AG04449 (cell line): ENCODE data around the gene MIEF1.
A peak's percentile ranks its signal among the peaks of the same experiment; 100 is the strongest.

Experiments used
- CTCF ChIA-PET: fragments of 350-600 bp; formaldehyde crosslinking; extraction: SDS; loops from one replicate; lab custom pipeline; 2021; ENCODE audit warnings: antibody characterized with exemption; lab: Yijun Ruan, JAX
- POLR2A ChIA-PET: fragments of 400-600, 350-600 bp; formaldehyde crosslinking; extraction: SDS; loops from one replicate; lab custom pipeline; 2020; ENCODE audit warnings: antibody characterized with exemption, inconsistent platforms; lab: Yijun Ruan, JAX
- DNase-seq: peaks from one replicate; pipeline ENCODE4 v3.0.0-alpha.2; 2010; ENCODE audit warnings: low read depth, low spot score
- H3K4me3 ChIP-seq: 2 replicates; pipeline ENCODE4 v1.5.1; 2011; ENCODE audit warnings: low read depth, mild to moderate bottlenecking, control low read depth, low read length
- CTCF ChIP-seq: IDR thresholded peaks from one replicate; pipeline ENCODE4 v1.5.1; 2011; ENCODE audit warnings: mild to moderate bottlenecking, moderate library complexity, low read length, control low read depth, inconsistent platforms; ENCODE audit not compliant: insufficient read depth; ENCODE audit errors: missing control alignments

Gene MIEF1

DNA sequence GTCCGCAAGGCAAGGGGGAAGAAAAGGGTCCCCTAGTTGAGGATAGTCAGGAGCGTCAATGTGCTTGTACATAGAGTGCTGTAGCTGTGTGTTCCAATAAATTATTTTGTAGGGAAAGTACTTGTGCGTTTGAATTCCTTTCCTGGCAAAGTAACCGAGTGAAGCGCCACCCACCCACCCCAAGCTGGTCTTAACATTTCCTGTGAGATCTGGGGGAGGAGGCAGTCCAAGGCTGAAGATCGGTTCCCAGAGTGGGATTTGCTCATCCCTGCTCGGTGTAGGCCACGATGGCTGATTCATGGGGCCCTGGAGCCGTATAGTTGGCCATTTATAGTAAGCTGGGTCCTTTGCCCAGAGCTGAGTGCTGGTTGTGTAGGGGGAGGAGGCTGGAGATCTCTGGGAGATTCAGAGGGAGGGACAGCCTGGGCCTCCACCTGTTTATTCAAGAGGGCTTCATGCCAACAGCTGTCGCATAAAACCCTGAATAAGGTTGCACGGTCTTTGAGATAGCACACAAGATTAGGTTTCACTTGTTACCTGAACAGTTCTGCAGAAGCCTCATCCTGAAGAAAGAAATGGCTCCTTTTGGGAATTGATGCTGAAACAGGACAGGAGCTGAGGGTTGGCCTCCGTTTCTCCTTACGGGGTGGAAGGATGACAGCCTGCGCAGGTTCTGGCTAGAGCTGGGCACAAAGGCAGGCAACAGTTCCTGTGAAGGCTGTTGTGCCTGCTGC is 20.6 kb downstream of the MIEF1 start:
- ChIA-PET POLR2A (interaction anchor here (0.6 to 5.6 kb wide), 14 partner anchors 8 to 728 kb away, joined by 3 to 59 read pairs (median 4); partner anchors contain the start of genes RPL3 and TAB1), CTCF (interaction anchor here (1.1 to 11.5 kb wide), 4 partner anchors 8 to 350 kb away, joined by 3 to 222 read pairs (median 44); partner anchors contain the start of gene RPL3)
- peak overlapping the region; percentile 94 for H3K4me3 ChIP-seq
- DNase-seq = no peak
- no peak for TF ChIP-seq CTCF

DNA sequence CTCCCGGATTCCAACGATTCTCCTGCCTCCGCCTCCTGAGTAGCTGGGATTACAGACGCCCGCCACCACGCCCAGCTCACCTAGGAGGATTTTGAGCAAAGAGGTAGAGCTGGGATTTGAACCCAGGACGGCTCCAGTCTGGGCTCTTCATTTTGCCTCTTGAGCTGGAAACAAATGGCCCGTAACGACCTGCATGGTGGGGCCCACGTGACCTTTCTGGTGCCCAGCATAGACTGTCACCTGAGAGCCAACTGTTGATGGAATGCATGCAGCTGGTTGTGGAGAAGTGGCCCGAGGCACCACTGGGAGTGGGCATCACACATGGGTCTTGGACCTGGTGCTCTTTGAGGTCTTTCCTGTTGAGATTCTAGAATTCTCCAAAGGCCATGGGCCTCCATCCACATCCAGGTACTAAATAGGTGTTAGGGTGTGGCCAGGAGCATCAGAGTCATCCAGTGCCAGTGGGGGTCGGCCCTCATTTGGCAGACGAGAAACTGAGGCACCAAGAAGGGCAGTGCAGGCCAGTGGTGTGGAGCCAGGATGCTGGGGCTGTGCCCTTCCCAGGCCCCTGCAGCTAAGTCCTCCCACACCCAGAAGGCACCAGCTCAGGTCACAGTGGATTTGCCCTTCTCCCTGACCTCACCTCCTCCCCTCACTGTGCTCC is 22.1 kb downstream of the MIEF1 start:
- no peak for TF ChIP-seq CTCF
- DNase-seq = no peak
- CTCF ChIA-PET = interaction anchor here (1.2 to 11.5 kb wide), 7 partner anchors 10 to 500 kb away, joined by 3 to 222 read pairs (median 7); partner anchors contain the start of gene RPL3
- POLR2A ChIA-PET = interaction anchor here (1.3 to 5.6 kb wide), 7 partner anchors 8 to 515 kb away, joined by 4 to 59 read pairs (median 8); partner anchors contain the start of genes MIEF1, RPL3 and RPS19BP1
- H3K4me3 ChIP-seq = peak overlapping the region; percentile 4; the same call in 1 of the 2 replicates

DNA sequence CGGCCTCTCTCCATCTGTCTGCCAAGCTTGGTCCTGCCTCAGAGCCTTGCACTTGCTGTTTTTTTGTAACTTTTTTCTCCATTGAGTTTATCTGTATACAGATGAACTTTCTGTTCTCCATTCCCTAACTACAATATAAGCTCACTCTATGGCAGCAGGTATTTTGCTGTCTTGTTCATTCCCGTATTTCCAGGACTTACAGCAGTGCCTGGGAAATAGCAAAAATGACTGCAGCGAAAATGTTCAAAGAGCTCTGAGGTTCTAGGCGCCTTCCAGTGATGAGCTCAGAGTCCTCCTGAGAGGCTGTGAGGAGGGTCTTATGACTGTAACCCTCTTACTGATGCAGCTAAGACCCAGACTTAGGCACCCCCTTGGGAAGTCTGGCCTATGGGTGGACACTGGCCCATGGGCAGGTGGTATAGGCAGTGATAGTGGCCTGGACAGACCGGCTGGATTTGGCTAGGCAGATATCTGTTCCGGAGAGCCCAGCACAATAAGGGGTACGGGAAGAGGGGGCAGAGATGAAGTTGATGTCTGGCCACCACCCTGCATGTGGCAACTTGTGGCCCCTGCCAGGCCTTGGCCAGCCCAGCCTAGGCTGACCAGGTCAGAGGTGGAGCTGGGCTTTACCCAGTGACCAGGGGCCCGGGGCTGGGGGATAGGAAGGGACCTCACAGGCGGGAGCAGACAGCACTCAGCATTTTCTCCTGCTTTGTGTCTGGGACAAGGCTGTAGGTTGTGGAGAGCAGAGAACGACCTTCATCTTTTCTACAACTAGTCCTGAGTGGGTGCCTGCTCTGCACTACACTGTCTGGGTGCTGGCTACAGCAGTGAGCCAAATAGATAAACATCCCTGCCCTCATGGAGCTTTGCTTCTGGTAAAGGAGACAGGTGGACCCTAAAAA is 22.9 kb downstream of the MIEF1 start:
- no peak for DNase-seq
- CTCF ChIA-PET = interaction anchor here (0.8 to 11.5 kb wide), 8 partner anchors 9 to 500 kb away, joined by 3 to 222 read pairs (median 6); partner anchors contain the start of gene RPL3
- H3K4me3 ChIP-seq = no peak overlapping the region

GRCh38 chr22:39525658-39525975 is 23.5 kb downstream of the MIEF1 start:
- TF ChIP-seq CTCF = no peak
- POLR2A ChIA-PET = interaction anchor here (0.6 to 5.6 kb wide), 3 partner anchors 9 to 407 kb away, joined by 3 to 59 read pairs (median 4); partner anchors contain the start of gene RPL3
- H3K4me3 ChIP-seq = no peak overlapping the region
- CTCF ChIA-PET = interaction anchor here (0.8 to 11.5 kb wide), 5 partner anchors 9 to 208 kb away, joined by 3 to 222 read pairs (median 16); partner anchors contain the start of gene RPL3
- no peak for DNase-seq

More for the DNA sequence above, 22.9 kb downstream of the MIEF1 start:
- POLR2A ChIA-PET = interaction anchor here (0.6 to 5.6 kb wide), 7 partner anchors 8 to 514 kb away, joined by 3 to 59 read pairs (median 8); partner anchors contain the start of genes MIEF1, RPL3 and RPS19BP1
- no peak for TF ChIP-seq CTCF

DNA sequence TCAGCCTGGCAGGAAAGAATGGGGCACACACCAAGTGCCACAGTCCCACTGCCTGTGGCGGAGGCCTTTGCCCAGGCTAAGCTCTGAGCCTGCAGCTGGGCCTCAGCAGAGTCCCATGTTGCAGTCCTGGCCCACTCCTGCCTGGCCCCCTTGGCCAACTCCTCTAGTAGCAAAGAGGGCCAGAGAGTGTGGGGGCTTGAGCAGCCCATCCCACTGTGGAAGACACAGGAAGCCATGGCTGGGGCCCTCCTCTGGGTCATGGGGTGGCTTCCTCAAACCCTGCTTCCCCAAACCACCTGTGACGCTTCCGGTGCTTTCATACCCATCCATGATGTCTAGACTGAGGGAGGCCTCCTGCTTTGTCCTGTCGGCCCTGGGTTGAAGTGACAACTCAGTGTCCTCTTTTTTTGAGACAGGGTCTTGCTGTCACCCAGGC is 24.7 kb downstream of the MIEF1 start:
- no peak overlapping the region for H3K4me3 ChIP-seq
- no peak for TF ChIP-seq CTCF
- ChIA-PET POLR2A (interaction anchor here (5.6 kb wide), 1 partner anchor 210 kb away, joined by 59 read pairs; the partner anchor contains the start of gene RPL3), CTCF (interaction anchor here (4.9 to 27.5 kb wide), 5 partner anchors 10 to 503 kb away, joined by 41 to 1079 read pairs (median 84); partner anchors contain the start of gene RPL3)
- DNase-seq = no peak
